Endothelial cell of umbilical vein (primary cell): ENCODE measurements around the gene CMTM8.

Experiments
- CTCF ChIP-seq, 2 donors: IDR thresholded peaks; 1 replicate in 1 of 2; 2 replicates in 1 of 2; pipeline ENCODE4 v1.5.1; 2011; ENCODE audit warnings: low read length in 2 of 2, mild to moderate bottlenecking in 2 of 2, moderate library complexity in 2 of 2, control low read depth in 1 of 2, inconsistent platforms in 1 of 2, low read depth in 1 of 2; ENCODE audit not compliant: insufficient read depth in 1 of 2; ENCODE audit errors: extremely low read depth in 1 of 2
- EZH2 ChIP-seq: IDR thresholded peaks from 2 replicates; pipeline ENCODE4 v1.6.1; 2012; ENCODE audit warnings: borderline replicate concordance, low read depth, mild to moderate bottlenecking, moderate library complexity, low read length, inconsistent platforms; ENCODE audit not compliant: severe bottlenecking
- FOS ChIP-seq: IDR thresholded peaks from 2 replicates; pipeline ENCODE4 v1.6.1; 2011; ENCODE audit warnings: mild to moderate bottlenecking, low read length, moderate library complexity, borderline replicate concordance; ENCODE audit not compliant: insufficient read depth
- GATA2 ChIP-seq: IDR thresholded peaks from 2 replicates; pipeline ENCODE4 v1.7.0; 2011; ENCODE audit warnings: low read depth, mild to moderate bottlenecking, moderate library complexity, mixed read lengths, low read length; ENCODE audit not compliant: insufficient read length, insufficient read depth
- JUN ChIP-seq: IDR thresholded peaks from 2 replicates; pipeline ENCODE4 v1.6.1; 2011; ENCODE audit warnings: borderline replicate concordance, low read depth; ENCODE audit not compliant: insufficient read length, insufficient read depth
- MAX ChIP-seq: IDR thresholded peaks from 2 replicates; pipeline ENCODE4 v1.6.1; 2011; ENCODE audit not compliant: insufficient read depth, insufficient read length
- POLR2A ChIP-seq: IDR thresholded peaks from 2 replicates; pipeline ENCODE4 v1.6.1; 2012; ENCODE audit warnings: low read depth, mild to moderate bottlenecking, control low read depth, low read length
- POLR2AphosphoS5 ChIP-seq: IDR thresholded peaks from 2 replicates; pipeline ENCODE4 v1.6.1; 2012; ENCODE audit warnings: low read depth, mild to moderate bottlenecking, control low read depth, low read length, moderate library complexity; ENCODE audit not compliant: insufficient read depth

- TF ChIP-seq POLR2A (no peak), CTCF (IDR thresholded peaks at IDR 0.05; ENCODE audit: extremely low read depth in 1 of 2, insufficient read depth in 1 of 2, low read depth in 1 of 2, low read length in 2 of 2) (no peak), POLR2AphosphoS5 (no peak), EZH2 (no peak), MAX (no peak), FOS (no peak), GATA2 (no peak), JUN (no peak)
Observed at GRCh38 chr3:32237670-32238452, 619 bp upstream of the CMTM8 start.
